BJ (cell line): ENCODE results near the gene CHRM1. TPM values are rescaled to one million over a fixed set of nuclear protein-coding genes. Genes with fewer than 3 reads are reported as not detected.
A peak's percentile ranks its signal among the peaks of the same experiment; 100 is the strongest.

Experiments
- CTCF ChIA-PET: fragments of 350-600 bp; formaldehyde crosslinking; extraction: SDS; loops from one replicate; lab custom pipeline; 2021; ENCODE audit warnings: antibody characterized with exemption, inconsistent platforms; lab: Yijun Ruan, JAX
- POLR2A ChIA-PET: fragments of 300-600 bp; sonication (Branson Sonifier 250); formaldehyde crosslinking; extraction: SDS; loops from one replicate; lab custom pipeline; 2021; ENCODE audit warnings: antibody characterized with exemption; lab: Charles Lee
- DNase-seq: peaks from one replicate; pipeline ENCODE4 v3.0.0-alpha.2; 2011; ENCODE audit warnings: low read depth
- H3K27me3 ChIP-seq: 2 replicates; pipeline ENCODE4 v1.6.0; 2011; ENCODE audit warnings: low read length; ENCODE audit not compliant: control insufficient read depth, insufficient read depth
- H3K36me3 ChIP-seq: 2 replicates; pipeline ENCODE4 v1.5.1; 2011; ENCODE audit warnings: low read length; ENCODE audit not compliant: control insufficient read depth, insufficient read depth
- H3K4me3 ChIP-seq: 2 replicates; pipeline ENCODE4 v1.5.1; 2011; ENCODE audit warnings: low read depth, mild to moderate bottlenecking, control low read depth, low read length
- CTCF ChIP-seq: IDR thresholded peaks from 2 replicates; pipeline ENCODE4 v1.5.1; 2011; ENCODE audit warnings: low read depth, mild to moderate bottlenecking, control low read depth, inconsistent platforms, low read length, moderate library complexity; ENCODE audit not compliant: insufficient read depth
- polyA plus RNA-seq: library from polyadenylated mRNA; depleted of rRNA; stranded (reverse); fragments of >200 nt; gene quantifications from 2 replicates; pipeline ENCODE4 v1.2.3, GENCODE V29; 2011

Gene CHRM1
- polyA plus RNA-seq, 1 experiment: not detected

- no peak for TF ChIP-seq CTCF
- ChIA-PET POLR2A (no interaction called here), CTCF (interaction anchor here (0.6 to 11.6 kb wide), 5 partner anchors 22 to 305 kb away, joined by 3 to 376 read pairs (median 3); no protein-coding TSS in a partner anchor)
- Histone ChIP-seq H3K27me3 (no peaks in the 10 kb centered on the region; the same call in 1 of the 2 replicates), H3K4me3 (no peak overlapping the region), H3K36me3 (no peaks in the 10 kb centered on the region)
- DNase-seq: no peak
Measured at GRCh38 chr11:62908468-62909072, 12.6 kb downstream of the CHRM1 start.

GRCh38 chr11:62905927-62906531 is 15.1 kb downstream of the CHRM1 start:
- DNase-seq: no peak
- POLR2A ChIA-PET: no interaction called here
- TF ChIP-seq CTCF: peak; percentile 100
- no peak overlapping the region for H3K4me3 ChIP-seq
- CTCF ChIA-PET: interaction anchor here (0.5 to 11.6 kb wide), 32 partner anchors 8 to 794 kb away, joined by 3 to 376 read pairs (median 5); partner anchors contain the start of genes CHRM1 and SLC22A8
- H3K27me3 ChIP-seq: no peaks in the 10 kb centered on the region
- no peaks in the 10 kb centered on the region for H3K36me3 ChIP-seq

GRCh38 chr11:62905296-62905695 is 15.9 kb downstream of the CHRM1 start:
- no peak for DNase-seq
- Histone ChIP-seq H3K36me3 (no peaks in the 10 kb centered on the region), H3K4me3 (no peak overlapping the region), H3K27me3 (no peaks in the 10 kb centered on the region)
- no peak for TF ChIP-seq CTCF
- ChIA-PET POLR2A (no interaction called here), CTCF (interaction anchor here (0.5 to 11.6 kb wide), 25 partner anchors 8 to 422 kb away, joined by 3 to 376 read pairs (median 8); partner anchors contain the start of genes CHRM1 and SLC22A8)

- ChIA-PET CTCF (interaction anchor here (0.8 to 11.6 kb wide), 5 partner anchors 11 to 125 kb away, joined by 3 to 376 read pairs (median 5); no protein-coding TSS in a partner anchor), POLR2A (no interaction called here)
- Histone ChIP-seq H3K27me3 (no peaks in the 10 kb centered on the region; the same call in 1 of the 2 replicates), H3K4me3 (no peak overlapping the region), H3K36me3 (no peaks in the 10 kb centered on the region)
- no peak for TF ChIP-seq CTCF
- no peak for DNase-seq
Measured at GRCh38 chr11:62902932-62903331, 18.2 kb downstream of the CHRM1 start.

GRCh38 chr11:62898027-62898426 is 23.1 kb downstream of the CHRM1 start:
- no peak overlapping the region for H3K4me3 ChIP-seq
- POLR2A ChIA-PET: no interaction called here
- CTCF ChIA-PET: interaction anchor here (1.2 to 2.1 kb wide), 4 partner anchors 8 to 124 kb away, joined by 3 to 7 read pairs (median 4); no protein-coding TSS in a partner anchor

More at GRCh38 chr11:62898027-62898426, 23.1 kb downstream of the CHRM1 start:
- TF ChIP-seq CTCF: no peak
- H3K27me3 ChIP-seq: peaks cover 2% of the 10 kb centered on the region
- H3K36me3 ChIP-seq: no peaks in the 10 kb centered on the region
- no peak for DNase-seq
